GM21619 (cell line): ENCODE results near the gene WLS.
"Not testable (repeated sequence)": the region's sequence is repeated elsewhere in the genome, so short reads cannot be mapped to it uniquely, and the experiment has no call there.

ENCODE experiments used
- ATAC-seq: cut with Tn5 transposase; IDR thresholded peaks from one replicate; pipeline ENCODE4 v1.9.1; 2021; ENCODE audit not compliant: unreplicated experiment

WLS gene

DNA sequence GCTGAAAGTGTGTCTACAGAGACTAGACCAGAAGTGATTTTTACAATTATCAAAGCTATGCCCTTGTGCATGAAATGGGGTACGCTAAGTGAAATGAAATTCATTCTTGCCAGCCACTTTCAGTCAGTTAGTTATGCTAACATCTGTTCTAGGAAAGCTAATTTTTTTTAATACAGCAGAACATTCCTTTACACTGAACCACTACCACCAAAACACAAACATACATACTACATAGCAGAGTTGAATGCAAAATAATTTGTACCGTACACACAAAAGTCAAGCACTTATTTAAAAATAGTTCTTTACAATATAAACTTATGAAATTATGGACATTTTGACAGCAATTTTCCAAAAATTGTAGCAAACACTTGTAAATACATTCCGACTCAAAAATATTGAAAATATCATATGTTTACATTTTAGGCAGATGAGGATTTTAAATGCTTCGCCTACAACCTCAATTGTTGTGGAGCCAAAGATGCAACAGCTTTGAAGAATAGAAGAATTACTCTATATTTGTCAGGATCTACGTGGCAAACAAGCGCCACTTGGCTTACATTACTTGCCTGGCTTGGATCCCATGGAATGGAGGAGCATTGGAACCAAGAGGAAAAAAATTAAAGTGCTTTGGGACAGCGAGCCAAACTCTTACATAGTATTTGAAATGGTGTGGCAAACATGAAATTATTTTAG lies 30.6 kb downstream of the WLS start:
- no peak for ATAC-seq

DNA sequence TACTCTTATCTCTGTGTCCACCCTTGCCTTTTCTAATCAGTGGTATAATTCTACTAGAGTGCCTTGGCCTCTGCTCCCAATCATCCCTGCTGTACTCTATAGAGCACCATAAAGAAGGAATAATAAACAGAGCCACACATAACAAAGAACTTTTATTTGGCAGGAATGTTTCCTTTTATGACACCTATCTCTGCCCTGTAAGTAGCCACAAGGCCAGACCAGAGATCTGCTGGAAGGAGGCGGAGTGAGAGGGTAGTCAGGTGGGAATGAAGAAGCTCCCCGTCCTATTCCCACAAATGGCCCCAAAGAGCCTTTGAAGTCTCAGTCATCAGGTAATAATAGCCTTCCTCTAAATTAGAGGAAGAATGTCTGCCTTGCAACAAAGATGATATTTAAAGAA lies 32.7 kb downstream of the WLS start:
- no peak for ATAC-seq

DNA sequence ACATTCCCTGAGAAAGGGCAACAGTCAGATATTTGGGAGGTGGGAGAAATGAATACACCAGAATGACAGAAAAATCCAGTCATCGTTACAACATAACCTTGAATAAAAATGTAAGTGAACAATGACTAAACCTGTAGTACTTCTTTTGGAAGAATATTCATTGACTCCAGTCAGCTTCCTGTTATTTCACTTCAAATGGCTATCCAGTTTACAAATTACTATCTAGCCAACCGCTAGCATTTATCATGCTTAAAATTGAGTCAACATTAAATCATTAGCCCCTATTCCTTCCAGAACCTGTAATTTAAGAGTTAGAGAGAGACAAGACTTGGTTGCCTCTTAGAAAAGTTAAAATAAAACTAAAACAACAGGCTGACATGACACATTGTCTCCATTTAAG lies 33.6 kb downstream of the WLS start:
- no peak for ATAC-seq

DNA sequence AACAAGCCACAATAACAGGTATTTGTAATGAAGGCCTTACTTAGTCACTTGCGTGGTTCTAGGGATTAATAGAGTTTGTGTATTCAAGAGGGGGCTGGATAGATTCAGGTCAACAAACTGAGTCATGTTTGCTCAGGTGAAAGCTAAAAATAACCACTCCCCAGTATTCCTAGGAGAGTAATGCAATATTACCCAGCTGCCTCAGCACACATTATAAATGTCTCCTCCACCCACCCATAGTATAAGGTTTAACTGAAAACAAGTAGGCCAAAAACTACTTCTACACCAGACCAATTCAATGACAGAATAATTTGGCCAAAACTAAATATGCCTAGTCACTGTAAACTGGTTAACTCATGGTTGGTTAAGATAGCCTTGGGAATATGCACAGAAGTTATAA lies 34.4 kb downstream of the WLS start:
- ATAC-seq, result no peak

DNA sequence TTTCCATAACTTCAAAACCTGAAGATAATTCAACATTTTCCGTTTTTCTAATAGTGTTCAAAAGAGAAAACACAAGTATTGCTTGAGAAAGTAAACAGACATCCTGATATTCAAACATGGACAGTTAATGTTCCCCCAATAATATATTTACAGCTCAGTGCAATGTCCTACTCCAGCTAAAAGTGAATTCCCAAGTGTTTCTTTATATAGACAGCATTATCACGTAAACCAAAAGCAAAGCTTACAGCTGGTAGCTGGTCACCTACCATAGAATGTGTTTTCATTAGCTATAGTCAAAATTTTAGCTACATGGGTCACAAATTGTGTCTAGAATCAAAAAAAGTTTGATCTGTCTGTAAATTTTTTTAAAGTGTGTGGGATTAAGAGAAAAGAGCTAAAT lies 34.9 kb downstream of the WLS start:
- no peak for ATAC-seq

DNA sequence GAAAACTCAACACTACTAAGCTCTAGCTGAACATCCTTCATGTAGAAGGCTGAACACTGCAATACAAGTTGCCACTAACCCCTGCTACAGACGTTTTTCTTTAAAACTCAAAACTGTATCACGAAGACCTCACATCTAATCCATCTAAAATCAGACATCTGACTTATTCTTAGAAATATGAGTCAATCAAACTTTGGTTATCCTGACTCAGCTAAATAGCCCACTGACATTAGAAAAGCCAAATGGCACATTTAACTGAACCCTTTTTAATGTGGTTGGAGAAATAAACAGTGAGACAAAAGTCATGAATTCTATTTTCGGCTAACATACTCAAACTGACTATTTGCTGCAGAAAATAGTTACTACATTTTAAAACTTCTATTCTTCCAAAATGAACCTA lies 35.6 kb downstream of the WLS start:
- no peak for ATAC-seq

DNA sequence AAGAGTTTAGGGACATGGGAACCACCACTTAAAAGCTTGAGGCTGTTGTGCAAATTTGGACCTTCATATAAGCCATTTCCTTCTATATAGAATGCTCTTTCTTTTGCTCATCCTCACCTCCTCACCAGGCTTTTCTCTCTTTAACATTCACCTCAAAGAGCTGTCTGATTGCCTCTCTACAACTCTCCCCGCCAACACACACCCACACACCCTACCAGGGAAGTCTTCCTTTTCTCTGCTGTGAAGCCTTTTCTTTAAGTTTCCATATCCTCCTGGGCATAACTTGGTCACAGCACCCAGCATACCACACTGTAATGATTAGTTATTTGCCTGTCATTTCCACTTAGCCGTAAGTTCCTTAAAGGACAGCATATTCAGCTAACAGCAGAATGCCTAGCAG lies 40.6 kb downstream of the WLS start:
- ATAC-seq, result no peak

DNA sequence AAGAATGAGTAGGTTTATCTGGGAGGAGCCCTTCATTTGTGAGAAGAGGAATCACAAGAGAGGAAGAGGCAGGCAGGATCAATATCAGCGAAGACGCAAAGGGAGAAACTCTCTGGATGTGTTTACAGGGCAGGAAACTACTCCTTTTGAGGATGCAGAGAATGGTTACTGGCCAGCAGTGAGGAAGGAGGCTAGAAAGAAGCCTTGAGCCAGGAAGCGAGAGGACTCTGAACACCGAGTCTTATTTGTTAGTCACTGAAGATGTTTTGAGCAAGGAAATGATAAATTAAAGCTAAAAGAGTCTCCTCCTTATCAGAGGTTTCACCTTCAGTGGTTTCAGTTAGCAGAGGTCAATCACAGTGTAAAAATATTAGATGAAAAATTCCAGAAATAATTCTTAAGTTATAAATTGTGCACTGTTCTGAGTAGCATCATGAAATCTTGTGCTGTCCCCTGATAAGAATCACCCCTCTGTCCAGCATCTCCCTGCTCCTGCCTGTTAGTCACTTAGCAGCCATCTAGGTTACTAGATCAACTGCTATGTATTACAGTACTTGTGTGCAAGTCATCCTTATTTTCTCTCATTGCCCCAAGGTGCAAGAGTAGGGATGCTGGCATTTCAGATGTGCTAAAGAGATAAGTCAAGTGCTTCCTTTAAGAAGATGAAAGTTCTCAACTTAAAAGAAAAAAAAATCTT lies 43.5 kb downstream of the WLS start:
- ATAC-seq, result no peak

DNA sequence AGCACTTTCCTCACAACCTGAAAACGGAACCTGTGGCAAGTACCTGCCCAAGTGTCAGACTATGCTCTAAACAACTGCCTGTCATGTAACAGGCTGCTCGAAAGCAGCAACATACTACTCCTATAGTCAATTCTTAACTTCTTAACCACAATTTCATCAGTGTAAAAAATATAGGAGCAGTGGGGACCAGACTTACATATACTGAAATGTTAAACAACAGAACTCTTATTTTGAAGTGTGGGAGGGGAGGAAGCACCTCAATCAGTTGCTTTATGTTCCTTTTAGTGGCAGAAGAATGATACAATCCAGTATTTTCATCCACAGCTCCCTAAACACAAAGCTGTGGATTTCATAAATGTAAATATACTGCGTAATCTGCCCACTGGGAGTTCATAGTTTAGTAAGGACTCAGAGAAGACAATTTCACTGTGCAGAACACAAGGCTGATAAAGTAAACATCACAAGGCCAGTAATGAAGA lies 44.2 kb downstream of the WLS start:
- no peak for ATAC-seq

DNA sequence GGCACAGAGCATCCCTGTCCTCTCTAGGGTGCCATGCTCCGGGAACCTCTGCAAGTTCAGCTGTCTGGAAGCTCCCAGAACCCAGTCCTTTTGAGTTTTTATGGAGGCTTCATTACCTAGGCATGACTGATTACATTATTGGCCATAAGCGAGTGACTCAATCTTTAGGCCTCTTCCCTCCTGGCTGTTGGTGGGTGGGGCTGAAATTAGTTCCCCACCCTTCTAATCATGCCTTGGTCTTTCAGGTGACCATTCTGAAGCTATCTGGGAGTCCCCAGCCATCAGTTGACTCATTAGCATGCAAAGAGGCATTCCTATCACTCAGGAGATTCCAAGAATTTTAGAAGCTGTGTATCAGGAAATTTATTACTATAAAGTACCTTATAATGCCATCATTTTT lies 46.6 kb downstream of the WLS start:
- no peak for ATAC-seq

DNA sequence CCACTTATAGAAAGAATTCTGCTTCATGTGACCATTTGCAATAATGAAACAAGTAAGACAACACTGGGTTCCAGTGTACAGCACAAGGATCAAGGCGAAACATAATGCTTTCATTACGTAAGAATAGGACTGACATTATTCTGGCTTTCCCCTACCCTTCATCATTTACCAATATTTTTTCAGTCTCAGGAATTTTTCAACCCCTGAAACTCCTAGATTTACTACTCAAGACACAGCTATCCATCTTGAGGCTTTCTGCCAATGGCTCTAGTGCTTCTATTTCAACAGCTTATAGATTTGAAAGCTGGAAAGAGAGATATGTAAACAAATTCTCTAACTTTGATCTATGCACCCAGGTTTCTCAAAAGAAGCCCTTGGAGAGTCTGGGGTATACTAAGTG lies 48.4 kb downstream of the WLS start:
- no peak for ATAC-seq

DNA sequence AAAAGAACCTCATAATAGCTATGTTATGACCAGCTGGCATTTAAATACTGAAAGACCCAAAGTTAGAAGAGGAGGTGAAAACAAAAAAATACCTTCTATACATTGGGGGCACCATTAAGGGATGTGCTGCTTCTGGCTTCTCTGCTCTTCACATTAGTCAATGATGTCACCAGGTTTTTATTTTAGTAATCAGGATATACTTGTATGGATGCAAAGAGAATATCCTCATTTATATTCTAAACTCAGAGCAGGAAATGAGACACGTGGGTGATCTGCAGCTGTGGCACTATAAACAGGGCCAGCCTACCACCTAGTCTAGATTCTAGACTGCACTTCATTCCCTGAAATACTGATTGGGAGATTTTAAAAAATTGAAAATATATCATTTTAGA lies 51.2 kb downstream of the WLS start:
- peak; percentile 35 for ATAC-seq

DNA sequence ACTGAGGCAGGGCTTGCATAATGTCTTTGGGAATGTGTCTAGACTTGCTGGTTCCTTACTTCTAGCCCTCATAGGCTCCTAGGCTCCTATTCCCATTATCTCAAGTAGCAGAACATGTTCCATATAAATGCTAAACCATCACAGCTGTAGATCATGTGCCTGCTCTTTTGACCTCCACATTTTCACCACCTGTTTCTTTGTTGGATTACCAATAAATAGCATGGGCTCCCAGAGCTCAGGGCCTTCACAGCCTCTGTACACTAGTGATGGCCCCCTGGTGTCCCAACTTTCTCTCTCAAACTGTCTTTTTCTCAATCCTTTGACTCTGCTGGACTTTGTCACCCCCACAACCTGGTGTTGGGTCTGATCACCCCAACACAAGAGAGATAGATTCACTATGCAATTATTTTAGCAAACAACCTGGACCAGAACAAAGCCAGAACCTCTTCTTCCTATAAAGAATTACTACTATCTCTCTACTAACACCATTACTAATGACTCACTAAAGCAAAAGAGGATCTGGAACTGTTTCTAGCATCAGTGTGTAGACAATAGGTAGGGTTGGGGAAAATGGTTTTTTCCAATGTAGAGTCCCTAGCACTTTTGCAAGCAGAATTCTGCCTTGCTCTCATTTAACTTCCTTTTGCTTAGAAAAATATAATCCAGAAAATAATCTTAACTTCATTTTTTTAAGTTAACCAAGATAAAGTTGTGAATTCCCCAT lies 51.7 kb downstream of the WLS start:
- peak; percentile 54 for ATAC-seq

DNA sequence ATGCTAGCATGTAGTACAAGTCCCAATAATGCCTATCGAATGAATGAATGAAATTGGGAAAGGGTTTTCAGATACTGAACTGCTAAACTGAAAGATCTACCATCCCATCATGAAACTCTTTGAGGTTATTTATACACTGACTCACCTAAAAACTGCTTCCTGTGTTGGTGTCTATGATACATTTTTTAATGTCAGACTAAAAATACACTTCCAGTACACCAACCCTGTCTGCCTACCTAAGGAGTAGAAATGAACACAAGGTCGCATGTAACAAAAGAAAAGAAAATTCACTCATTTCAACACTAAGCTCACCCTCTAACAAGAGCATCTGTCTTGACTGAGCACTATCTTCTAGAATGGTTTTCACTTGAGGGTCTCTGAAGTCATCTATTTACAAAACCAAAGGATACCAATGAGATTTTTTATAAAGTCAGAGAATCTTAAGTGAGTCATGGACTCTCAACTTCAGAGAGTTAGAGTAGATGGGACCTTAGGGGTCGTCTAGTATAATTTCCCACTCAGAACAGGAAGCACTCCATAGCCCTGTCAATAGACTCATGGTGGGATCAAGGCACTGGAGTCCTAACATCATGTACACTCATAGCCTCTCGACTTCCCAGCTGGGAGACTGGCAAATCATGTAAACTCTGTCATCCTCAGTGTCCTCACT lies 53.4 kb downstream of the WLS start:
- peak; percentile 67 for ATAC-seq

DNA sequence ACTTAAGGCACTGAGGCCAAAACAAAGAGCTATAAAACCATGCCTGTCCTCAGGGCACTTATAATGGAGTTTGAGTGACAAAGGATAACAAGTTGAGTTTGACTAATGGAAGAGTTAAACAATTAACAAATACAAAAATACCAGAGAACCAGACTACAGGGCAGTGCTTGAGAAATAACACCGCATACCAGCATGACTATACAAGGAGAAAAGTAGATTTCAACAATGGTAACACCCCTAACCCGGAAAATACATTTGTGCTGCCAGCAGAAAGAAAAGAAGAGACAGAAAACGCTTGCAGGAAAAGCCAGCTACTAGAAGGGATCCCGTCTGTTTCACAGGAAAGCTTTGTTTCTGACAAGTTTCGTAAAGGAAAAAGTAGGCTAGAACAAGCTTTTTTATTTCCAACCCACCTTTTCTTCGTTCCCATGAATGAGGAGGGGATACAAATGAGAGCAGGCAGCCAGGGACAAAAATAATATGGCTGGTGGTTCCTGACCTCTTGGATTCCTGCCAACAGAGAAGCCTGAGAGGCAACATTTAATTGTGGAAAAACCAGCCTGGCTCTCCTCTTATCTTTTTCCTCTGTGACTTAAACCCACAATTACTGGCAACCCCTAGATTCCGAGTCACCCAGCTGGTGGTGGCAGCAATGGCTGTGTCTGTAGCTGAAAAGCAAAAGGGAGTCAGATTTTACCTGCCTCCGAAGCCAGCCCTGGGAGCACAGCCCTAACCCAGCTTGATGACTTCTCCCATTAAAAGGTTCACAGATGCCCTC lies 56.5 kb downstream of the WLS start:
- ATAC-seq, result no peak

DNA sequence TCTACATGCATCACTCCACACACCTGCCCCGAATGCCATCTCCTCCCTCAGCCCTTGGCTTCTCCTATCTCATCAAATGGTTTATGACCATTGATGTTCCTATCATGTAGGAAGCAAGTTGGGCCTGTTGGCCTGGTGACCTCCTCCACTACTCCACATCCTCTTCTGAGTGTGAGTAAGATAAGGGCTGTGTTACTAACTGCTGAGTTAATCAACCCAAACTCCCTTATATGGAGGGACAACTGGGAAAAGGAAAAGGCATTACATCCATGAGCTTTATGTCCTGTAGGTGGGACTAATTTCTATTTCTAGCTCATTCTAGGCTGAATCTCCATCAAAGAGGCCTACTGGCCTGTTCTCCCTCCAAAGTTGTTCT lies 57.6 kb downstream of the WLS start:
- ATAC-seq, result no peak

DNA sequence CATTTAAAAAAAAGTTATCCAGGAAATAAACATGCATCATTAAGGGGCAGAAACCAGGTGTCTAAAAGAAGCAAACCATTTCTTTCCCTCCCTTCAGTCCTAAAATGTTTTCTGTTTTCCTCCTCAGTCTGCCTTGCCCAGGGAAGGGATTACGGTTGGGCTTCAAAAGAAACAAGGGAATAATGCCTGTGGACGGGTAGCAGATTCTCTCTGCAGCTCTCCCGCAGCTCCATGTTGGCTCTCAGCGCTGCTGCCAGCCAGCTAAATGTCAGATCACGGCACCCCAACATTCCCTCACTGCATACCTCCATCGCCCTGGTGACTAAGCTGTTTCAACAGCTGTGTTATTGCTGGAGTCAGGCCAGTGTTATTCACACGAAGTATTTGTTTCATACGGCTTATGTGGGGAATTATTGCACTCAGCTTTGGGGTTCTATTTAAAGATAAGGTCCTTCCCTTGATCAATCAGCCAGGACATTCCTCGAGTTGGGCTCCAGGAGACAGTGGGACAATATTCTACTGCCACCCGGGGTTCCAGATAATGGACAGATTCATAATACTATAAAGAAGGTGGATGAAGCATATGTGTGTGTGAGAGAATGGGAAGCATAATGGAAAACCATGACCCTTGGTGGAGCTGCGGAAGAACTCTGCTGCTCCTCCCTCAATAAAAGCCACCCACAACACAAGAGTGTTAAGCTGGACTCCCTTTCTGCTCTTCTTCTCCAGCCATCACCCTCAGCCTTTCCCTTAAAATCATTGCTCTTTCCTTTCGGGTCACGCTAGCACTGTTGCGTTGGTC lies 58.2 kb downstream of the WLS start:
- no peak for ATAC-seq

DNA sequence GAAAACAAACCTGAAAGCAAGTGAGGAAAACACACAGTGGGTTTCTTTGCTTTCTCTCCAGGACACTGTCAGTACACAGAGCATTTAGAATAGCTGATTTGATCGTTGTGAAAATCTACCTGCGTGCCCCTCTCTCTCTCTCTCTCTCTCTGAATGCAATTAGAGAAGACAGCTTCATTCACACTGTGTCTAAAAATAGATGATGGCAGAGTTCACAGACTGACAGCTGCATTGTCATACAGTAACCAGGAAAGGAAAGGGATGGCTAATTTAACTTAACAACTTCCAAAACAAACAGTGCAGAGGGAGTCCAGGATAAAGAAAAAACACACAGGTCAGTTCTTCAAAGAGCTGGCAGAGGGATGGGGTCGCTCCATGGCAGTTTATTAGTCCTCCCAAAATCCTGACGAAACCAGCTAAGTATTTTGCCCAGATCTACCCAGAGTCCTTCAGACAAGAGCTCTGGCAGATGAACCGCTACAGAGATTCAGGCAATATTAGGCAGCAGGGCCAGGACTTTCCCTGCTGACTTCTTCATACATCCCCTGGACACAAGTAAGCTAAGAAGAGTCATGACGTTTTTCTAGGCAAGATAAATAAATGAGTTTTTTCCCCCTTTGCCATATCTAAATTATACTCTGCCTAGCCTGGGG lies 58.9 kb downstream of the WLS start:
- no peak for ATAC-seq

DNA sequence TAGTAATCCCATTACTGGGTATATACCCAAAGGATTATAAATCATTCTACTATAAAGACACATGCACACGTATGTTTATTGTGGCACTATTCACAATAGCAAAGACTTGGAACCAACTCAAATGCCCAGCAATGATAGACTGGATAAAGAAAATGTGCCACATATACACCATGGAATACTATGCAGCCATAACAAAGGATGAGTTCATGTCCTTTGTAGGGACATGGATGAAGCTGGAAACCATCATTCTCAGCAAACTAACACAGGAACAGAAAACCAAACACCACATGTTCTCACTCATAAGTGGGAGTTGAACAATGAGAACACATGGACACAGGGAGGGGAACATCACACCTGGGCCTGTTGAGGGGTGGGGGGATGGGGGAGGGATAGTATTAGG lies 60.5 kb downstream of the WLS start:
- not testable (repeated sequence) for ATAC-seq
